Regular cardiac myocyte (primary cell): ENCODE measurements around the gene MUL1. TPM values are rescaled to one million over a fixed set of nuclear protein-coding genes. Genes with fewer than 3 reads are reported as not detected.

Experiments used
- total RNA-seq: library from RNA; depleted of rRNA; stranded (reverse); fragments of >200 nt; gene quantifications from 2 replicates; pipeline ENCODE4 v1.2.3, GENCODE V29; 2014

MUL1 gene, protein sequence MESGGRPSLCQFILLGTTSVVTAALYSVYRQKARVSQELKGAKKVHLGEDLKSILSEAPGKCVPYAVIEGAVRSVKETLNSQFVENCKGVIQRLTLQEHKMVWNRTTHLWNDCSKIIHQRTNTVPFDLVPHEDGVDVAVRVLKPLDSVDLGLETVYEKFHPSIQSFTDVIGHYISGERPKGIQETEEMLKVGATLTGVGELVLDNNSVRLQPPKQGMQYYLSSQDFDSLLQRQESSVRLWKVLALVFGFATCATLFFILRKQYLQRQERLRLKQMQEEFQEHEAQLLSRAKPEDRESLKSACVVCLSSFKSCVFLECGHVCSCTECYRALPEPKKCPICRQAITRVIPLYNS
- 22.6 and 31.2 TPM in 2 replicates for total RNA-seq

DNA sequence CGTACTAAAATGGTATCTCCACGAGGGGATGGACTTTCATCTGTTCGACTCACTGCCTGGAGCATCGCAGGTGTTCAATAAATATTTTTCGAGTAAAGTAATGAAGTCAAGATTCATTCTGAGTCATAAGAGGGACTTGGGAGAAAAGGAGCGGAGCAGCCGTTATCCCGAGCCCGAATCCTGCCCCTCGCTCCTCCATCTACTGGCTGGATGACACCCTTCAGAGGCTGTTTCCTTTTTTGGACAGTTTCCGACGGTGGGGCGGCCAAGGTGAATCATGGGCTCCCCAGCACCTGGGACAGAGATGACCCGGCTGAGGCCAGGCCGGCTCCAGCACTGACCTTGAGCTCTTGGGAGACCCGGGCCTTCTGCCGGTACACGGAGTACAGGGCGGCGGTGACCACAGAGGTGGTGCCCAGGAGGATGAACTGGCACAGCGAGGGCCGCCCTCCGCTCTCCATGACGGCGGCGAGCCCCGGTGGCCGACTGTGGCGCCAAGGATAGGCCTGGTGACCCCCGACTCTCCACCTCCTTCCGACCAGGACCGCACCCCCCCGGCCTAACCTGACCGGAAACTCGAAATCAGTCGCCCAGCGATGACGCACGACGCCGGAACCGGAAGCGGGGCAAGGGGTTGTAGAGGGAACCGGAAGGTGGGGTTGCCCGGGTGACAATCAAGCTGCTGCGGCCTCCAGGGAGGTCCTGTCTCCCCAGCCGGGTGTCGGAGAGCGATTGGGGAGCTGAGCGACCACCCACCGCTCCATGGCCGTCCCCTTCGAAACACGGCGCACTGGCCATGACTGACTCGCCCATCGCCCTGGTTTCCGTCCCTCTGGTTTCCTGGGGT is at the start of gene MUL1:
MUL1 (minus strand) TSS at position 588 of the 847 bp plus-strand sequence; CDS start at position 461, 127 bp downstream.

DNA sequence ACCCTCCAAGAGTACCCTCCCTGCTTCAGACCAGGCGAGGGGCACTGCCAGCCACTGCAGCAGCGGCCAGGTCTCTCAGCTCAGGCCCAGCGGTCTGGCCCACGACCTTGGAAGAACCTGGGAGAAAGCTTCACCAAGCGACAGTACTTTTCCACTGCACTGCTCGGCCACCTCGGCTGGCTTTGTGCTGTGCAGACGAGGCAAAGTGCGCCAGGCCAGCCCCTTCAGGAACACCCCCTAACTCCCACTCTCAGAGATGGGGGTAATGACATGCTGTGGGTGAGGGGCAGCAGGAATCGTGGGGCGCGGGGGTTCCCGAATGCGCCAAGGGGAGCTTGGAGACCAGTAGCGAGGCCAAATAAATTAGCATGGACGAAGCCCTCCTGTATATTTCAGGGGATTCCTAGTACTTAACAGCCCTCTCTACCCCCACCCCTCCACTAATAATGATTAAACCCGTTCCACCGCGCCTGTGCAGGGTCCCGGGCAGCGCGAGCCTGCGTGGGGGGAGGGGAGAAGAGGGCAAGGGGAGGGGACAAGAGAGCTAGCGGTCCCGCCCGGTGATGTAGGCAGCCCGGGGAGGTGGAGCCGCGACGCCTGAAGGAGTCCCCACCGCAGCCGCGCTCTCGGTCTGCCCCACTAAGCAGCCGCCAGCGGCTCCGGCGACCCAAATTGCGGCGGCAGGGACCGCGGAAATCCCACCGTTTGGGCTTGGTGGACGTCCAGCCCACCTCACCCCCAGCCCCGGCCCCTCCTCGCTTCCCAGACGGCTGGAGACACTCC is 44.2 kb upstream of the MUL1 start, which contains the start of gene FAM43B:
FAM43B (plus strand) TSS at position 629 of the 783 bp plus-strand sequence. CDS start 401 bp downstream, outside the sequence.

DNA sequence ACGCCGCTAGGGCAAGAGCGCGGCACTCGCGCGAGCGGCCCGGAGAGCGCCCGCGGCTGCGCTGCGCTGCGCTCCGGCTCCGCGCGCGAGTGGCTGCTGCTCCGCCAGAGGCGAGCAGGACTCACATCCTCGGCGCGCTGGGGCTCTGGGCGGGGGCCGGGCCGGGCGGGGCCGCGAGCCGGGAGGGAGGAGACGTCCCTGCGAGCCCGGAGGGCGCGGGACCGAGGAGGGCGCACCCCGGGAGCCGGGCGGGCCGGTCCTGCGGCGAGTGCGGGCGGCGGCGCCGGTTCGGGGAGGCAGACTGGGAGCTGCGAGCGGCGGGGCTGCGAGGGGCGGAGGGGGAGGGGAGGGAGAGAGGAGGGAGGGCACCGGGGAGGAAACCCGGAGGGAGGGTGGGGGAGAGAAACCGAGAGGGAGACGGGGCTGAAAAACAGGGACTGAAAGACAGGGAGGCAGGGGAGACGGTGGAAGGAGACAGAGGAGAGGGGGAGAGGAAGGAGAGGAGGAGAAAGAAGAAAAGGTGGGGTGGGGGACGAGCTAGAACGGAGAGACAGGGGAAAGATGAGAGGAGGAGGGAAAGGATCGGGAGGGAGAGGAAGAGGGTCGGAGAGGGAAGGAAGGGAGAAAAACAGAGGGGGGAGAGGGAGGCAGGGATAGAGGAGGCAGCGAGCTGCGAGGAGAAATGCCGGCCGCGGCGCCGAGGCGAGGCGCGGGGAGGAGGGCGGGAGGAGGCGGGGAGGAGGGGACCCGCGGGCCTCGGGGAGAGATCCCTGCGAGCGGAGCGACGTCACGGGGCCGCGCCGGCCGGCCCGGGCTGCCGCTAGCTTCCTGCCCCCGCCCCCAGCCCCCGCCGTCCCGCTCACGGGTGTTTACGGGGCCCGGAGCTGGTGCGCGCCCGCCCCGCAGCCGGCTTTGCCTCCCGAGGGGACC is 22.2 kb downstream of the MUL1 start, which contains the start of gene CAMK2N1:
CAMK2N1 (minus strand) TSS at position 684 of the 930 bp plus-strand sequence. CDS start 831 bp downstream, outside the sequence.

Other genes with a start within 250 kb of the MUL1 start
- not detected in 2 replicates for gene VWA5B1, start 217.3 kb downstream of the MUL1 start, total RNA-seq
- gene CAMK2N1, start 21.9 kb downstream of the MUL1 start, total RNA-seq, result 5.1 and 8.6 TPM in 2 replicates
- gene FAM43B, start 44.4 kb upstream of the MUL1 start, total RNA-seq, result 0.28 TPM in 1 of 2 replicates, not detected in the other
- gene CDA, start 80.9 kb upstream of the MUL1 start, total RNA-seq, result 0.85 TPM in 1 of 2 replicates, not detected in the other
- gene PINK1, start 125.3 kb upstream of the MUL1 start, total RNA-seq, result 54.6 and 96.1 TPM in 2 replicates
- 228 and 388 TPM in 2 replicates for gene DDOST, start 153.2 kb upstream of the MUL1 start, total RNA-seq
- 1.3 and 5.1 TPM in 2 replicates for gene KIF17, start 209.9 kb upstream of the MUL1 start, total RNA-seq
- 4.0 and 10.7 TPM in 2 replicates for gene SH2D5, start 224.6 kb upstream of the MUL1 start, total RNA-seq